ENCODE results near the gene PIAS4.

DNA sequence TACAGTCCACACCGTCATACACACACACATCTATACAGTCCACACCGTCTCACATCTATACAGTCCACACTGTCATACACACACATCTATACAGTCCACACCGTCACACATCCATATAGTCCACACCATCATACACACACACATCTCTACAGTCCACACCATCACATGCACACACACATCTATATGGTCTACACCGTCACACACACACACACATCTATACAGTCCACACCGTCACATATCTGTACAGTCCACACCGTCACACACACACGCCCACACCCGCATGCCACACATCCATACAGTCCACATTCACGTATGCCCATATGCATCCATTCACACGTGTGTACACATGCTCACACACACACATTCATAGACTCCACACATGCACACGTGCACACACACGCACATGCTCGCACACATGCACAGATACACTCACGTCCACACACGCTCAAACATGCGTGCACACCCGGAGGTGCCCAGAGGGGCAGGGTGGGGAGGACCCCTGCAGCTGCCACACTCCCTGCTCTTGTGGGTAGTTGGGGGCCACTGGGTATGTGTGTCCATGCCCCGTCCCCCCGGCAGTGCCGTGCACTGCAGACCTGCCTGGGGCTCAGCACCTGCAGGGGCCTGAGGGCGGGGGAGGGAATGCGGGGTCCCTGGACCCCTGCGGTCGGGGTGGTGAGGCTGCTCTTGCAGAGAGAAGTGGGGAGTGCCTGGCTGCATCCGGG lies 29.2 kb downstream of the PIAS4 start:
- TF ChIP-seq, protein P1, sequence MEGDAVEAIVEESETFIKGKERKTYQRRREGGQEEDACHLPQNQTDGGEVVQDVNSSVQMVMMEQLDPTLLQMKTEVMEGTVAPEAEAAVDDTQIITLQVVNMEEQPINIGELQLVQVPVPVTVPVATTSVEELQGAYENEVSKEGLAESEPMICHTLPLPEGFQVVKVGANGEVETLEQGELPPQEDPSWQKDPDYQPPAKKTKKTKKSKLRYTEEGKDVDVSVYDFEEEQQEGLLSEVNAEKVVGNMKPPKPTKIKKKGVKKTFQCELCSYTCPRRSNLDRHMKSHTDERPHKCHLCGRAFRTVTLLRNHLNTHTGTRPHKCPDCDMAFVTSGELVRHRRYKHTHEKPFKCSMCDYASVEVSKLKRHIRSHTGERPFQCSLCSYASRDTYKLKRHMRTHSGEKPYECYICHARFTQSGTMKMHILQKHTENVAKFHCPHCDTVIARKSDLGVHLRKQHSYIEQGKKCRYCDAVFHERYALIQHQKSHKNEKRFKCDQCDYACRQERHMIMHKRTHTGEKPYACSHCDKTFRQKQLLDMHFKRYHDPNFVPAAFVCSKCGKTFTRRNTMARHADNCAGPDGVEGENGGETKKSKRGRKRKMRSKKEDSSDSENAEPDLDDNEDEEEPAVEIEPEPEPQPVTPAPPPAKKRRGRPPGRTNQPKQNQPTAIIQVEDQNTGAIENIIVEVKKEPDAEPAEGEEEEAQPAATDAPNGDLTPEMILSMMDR (IDR thresholded peaks at IDR 0.05) = no peak
- no peak for TF ChIP-seq POLR2A (IDR thresholded peaks at IDR 0.05)
- TF ChIP-seq EP300 (IDR thresholded peaks at IDR 0.05) = no peak
